ENCODE data around the gene MOB1A. TPM values are rescaled to one million over a fixed set of nuclear protein-coding genes. Genes with fewer than 3 reads are reported as not detected.
"Not testable (repeated sequence)": the region's sequence is repeated elsewhere in the genome, so short reads cannot be mapped to it uniquely, and the experiment has no call there.

MOB1A gene
- total and polyA plus RNA-seq, 3 experiments from 2014 or later: 161 to 185 (median 177) TPM

GRCh38 chr2:74130211-74130995 is 48.3 kb downstream of the MOB1A start:
- H3K27ac ChIP-seq (ENCODE audit: low read depth, low read length): no peak overlapping the region
- Mint-ChIP-seq H3K4me1 (no peaks in the 10 kb centered on the region), H3K27me3 (peaks cover 2 to 38% of the 10 kb centered on the region in 2 donors), H3K36me3 (peaks cover 6 to 20% (median 11%) of the 10 kb centered on the region in 3 donors), H3K9me3 (no peaks in the 10 kb centered on the region), H3K4me3 (no peak overlapping the region), H3K27ac (peak overlapping the region in 1 of 8 donors; percentile 91)
- POLR2A ChIA-PET: no interaction called here
- CTCF ChIA-PET: no interaction called here
- no peaks in the 10 kb centered on the region for H3K27me3 ChIP-seq (ENCODE audit: insufficient read depth, low read length, poor library complexity, severe bottlenecking)
- DNase-seq: no peak
- no peaks in the 10 kb centered on the region for H3K4me1 ChIP-seq (ENCODE audit: insufficient read depth, low read length)
- H3K4me3 ChIP-seq (ENCODE audit: low read length): no peak overlapping the region
- no peaks in the 10 kb centered on the region for H3K9me3 ChIP-seq (ENCODE audit: low read length)
- H3K36me3 ChIP-seq (ENCODE audit: insufficient read depth, low read length): no peaks in the 10 kb centered on the region

- no peaks in the 10 kb centered on the region for H3K27me3 ChIP-seq (ENCODE audit: insufficient read depth, low read length, poor library complexity, severe bottlenecking)
- no peak for DNase-seq
- no peaks in the 10 kb centered on the region for H3K36me3 ChIP-seq (ENCODE audit: insufficient read depth, low read length)
- no peak overlapping the region for H3K27ac ChIP-seq (ENCODE audit: low read depth, low read length)
- ChIA-PET POLR2A (no interaction called here), CTCF (no interaction called here)
- H3K4me3 Mint-ChIP-seq: no peak overlapping the region
- H3K4me1 ChIP-seq (ENCODE audit: insufficient read depth, low read length): no peaks in the 10 kb centered on the region
- H3K4me1 Mint-ChIP-seq: no peaks in the 10 kb centered on the region
- H3K36me3 Mint-ChIP-seq: peaks cover 0 to 5% (median 1%) of the 10 kb centered on the region in 3 donors
- peaks cover 3 to 38% of the 10 kb centered on the region in 2 donors for H3K27me3 Mint-ChIP-seq
- H3K27ac Mint-ChIP-seq: peak overlapping the region in 1 of 8 donors; percentile 47
- H3K4me3 ChIP-seq (ENCODE audit: low read length): no peak overlapping the region
- H3K9me3 ChIP-seq (ENCODE audit: low read length): no peaks in the 10 kb centered on the region
- H3K9me3 Mint-ChIP-seq: no peaks in the 10 kb centered on the region
Measured at GRCh38 chr2:74128206-74128605, 50.5 kb downstream of the MOB1A start.

- H3K27ac ChIP-seq (ENCODE audit: low read depth, low read length); H3K36me3 ChIP-seq (ENCODE audit: insufficient read depth, low read length); DNase-seq; CTCF ChIA-PET; H3K27ac Mint-ChIP-seq; H3K4me1 ChIP-seq (ENCODE audit: insufficient read depth, low read length); H3K4me3 ChIP-seq (ENCODE audit: low read length); POLR2A ChIA-PET; H3K27me3 ChIP-seq (ENCODE audit: insufficient read depth, low read length, poor library complexity, severe bottlenecking); H3K4me3 Mint-ChIP-seq: not testable (repeated sequence)
- Mint-ChIP-seq H3K36me3 (peaks cover 5 to 12% (median 6%) of the 10 kb centered on the region in 3 donors), H3K27me3 (peaks cover 1 to 13% of the 10 kb centered on the region in 2 donors), H3K4me1 (peaks cover 9 to 13% (median 12%) of the 10 kb centered on the region in 3 donors), H3K9me3 (peaks cover 6 to 19% (median 16%) of the 10 kb centered on the region in 5 donors)
- H3K9me3 ChIP-seq (ENCODE audit: low read length): peaks cover 11% of the 10 kb centered on the region
Measured at GRCh38 chr2:74123955-74124354, 54.7 kb downstream of the MOB1A start.

- H3K4me3 ChIP-seq (ENCODE audit: low read length); H3K36me3 ChIP-seq (ENCODE audit: insufficient read depth, low read length); H3K27me3 Mint-ChIP-seq; H3K27ac Mint-ChIP-seq; H3K27me3 ChIP-seq (ENCODE audit: insufficient read depth, low read length, poor library complexity, severe bottlenecking); H3K4me1 ChIP-seq (ENCODE audit: insufficient read depth, low read length); H3K27ac ChIP-seq (ENCODE audit: low read depth, low read length); DNase-seq: not testable (repeated sequence)
- Mint-ChIP-seq H3K4me3 (peak overlapping the region in 4 of 7 donors; percentile 3 to 37 (median 26)), H3K36me3 (peaks cover 5 to 12% (median 6%) of the 10 kb centered on the region in 3 donors), H3K4me1 (peaks cover 9 to 13% (median 12%) of the 10 kb centered on the region in 3 donors), H3K9me3 (peaks cover 6 to 19% (median 16%) of the 10 kb centered on the region in 5 donors)
- peaks cover 11% of the 10 kb centered on the region for H3K9me3 ChIP-seq (ENCODE audit: low read length)
- ChIA-PET POLR2A (interaction anchor here (2.3 kb wide), 1 partner anchor 57 kb away, joined by 22 read pairs; the partner anchor contains the start of gene MOB1A), CTCF (interaction anchor here (1.1 to 2.0 kb wide), 3 partner anchors 26 to 77 kb away, joined by 3 to 6 read pairs (median 5); partner anchors contain the start of genes BOLA3 and MTHFD2)
Measured at GRCh38 chr2:74121846-74122245, 56.8 kb downstream of the MOB1A start.

GRCh38 chr2:74119912-74120825 is 58.5 kb downstream of the MOB1A start:
- H3K4me1 Mint-ChIP-seq: peaks cover 9 to 13% (median 12%) of the 10 kb centered on the region in 3 donors
- Histone ChIP-seq H3K4me1 (ENCODE audit: insufficient read depth, low read length) (peaks cover 7% of the 10 kb centered on the region), H3K27ac (ENCODE audit: low read depth, low read length) (peak overlapping the region; percentile 76), H3K27me3 (ENCODE audit: insufficient read depth, low read length, poor library complexity, severe bottlenecking) (no peaks in the 10 kb centered on the region), H3K36me3 (ENCODE audit: insufficient read depth, low read length) (no peaks in the 10 kb centered on the region), H3K4me3 (ENCODE audit: low read length) (peak overlapping the region; percentile 75), H3K9me3 (ENCODE audit: low read length) (peaks cover 11% of the 10 kb centered on the region)
- peak overlapping the region; percentile 84 to 95 (median 89) for H3K4me3 Mint-ChIP-seq
- peaks cover 5 to 12% (median 6%) of the 10 kb centered on the region in 3 donors for H3K36me3 Mint-ChIP-seq
- H3K9me3 Mint-ChIP-seq: peaks cover 6 to 19% (median 16%) of the 10 kb centered on the region in 5 donors
- DNase-seq: peak; percentile 69 to 87 (median 78)
- H3K27me3 Mint-ChIP-seq: peaks cover 2 to 5% of the 10 kb centered on the region in 2 donors
- ChIA-PET POLR2A (interaction anchor here (0.6 to 2.3 kb wide), 9 partner anchors 10 to 292 kb away, joined by 3 to 22 read pairs (median 4); partner anchors contain the start of genes BOLA3, DGUOK, MOB1A and MTHFD2), CTCF (interaction anchor here (0.6 to 2.0 kb wide), 13 partner anchors 10 to 383 kb away, joined by 3 to 16 read pairs (median 4); partner anchors contain the start of genes BOLA3, DGUOK, MTHFD2 and STAMBP)
- H3K27ac Mint-ChIP-seq: peak overlapping the region; percentile 66 to 97 (median 92)

- H3K36me3 ChIP-seq (ENCODE audit: insufficient read depth, low read length): no peaks in the 10 kb centered on the region
- DNase-seq: no peak
- peaks cover 6 to 19% (median 16%) of the 10 kb centered on the region in 5 donors for H3K9me3 Mint-ChIP-seq
- H3K36me3 Mint-ChIP-seq: peaks cover 5 to 16% (median 6%) of the 10 kb centered on the region in 3 donors
- ChIA-PET POLR2A (interaction anchor here (1.5 kb wide), 1 partner anchor 291 kb away, joined by 9 read pairs; the partner anchor contains the start of gene STAMBP), CTCF (interaction anchor here (1.6 kb wide), 1 partner anchor 31 kb away, joined by 3 read pairs; no protein-coding TSS in a partner anchor)
- H3K4me3 Mint-ChIP-seq: peak overlapping the region in 1 of 7 donors; percentile 89
- H3K4me1 Mint-ChIP-seq: peaks cover 9 to 13% (median 12%) of the 10 kb centered on the region in 3 donors
- no peaks in the 10 kb centered on the region for H3K27me3 ChIP-seq (ENCODE audit: insufficient read depth, low read length, poor library complexity, severe bottlenecking)
- peaks cover 7% of the 10 kb centered on the region for H3K4me1 ChIP-seq (ENCODE audit: insufficient read depth, low read length)
- H3K27me3 Mint-ChIP-seq: peaks cover 5 to 8% of the 10 kb centered on the region in 2 donors
- H3K4me3 ChIP-seq (ENCODE audit: low read length): peak overlapping the region; percentile 15
- peaks cover 11% of the 10 kb centered on the region for H3K9me3 ChIP-seq (ENCODE audit: low read length)
- peak overlapping the region; percentile 3 for H3K27ac ChIP-seq (ENCODE audit: low read depth, low read length)
- H3K27ac Mint-ChIP-seq: no peak overlapping the region
Measured at GRCh38 chr2:74119339-74119738, 59.3 kb downstream of the MOB1A start.

GRCh38 chr2:74111380-74111779 is 67.3 kb downstream of the MOB1A start:
- no peaks in the 10 kb centered on the region for H3K4me1 Mint-ChIP-seq
- Histone ChIP-seq H3K9me3 (ENCODE audit: low read length) (no peaks in the 10 kb centered on the region), H3K36me3 (ENCODE audit: insufficient read depth, low read length) (no peaks in the 10 kb centered on the region), H3K27ac (ENCODE audit: low read depth, low read length) (no peak overlapping the region), H3K4me3 (ENCODE audit: low read length) (no peak overlapping the region), H3K27me3 (ENCODE audit: insufficient read depth, low read length, poor library complexity, severe bottlenecking) (no peaks in the 10 kb centered on the region), H3K4me1 (ENCODE audit: insufficient read depth, low read length) (no peaks in the 10 kb centered on the region)
- DNase-seq: no peak
- peaks cover 5 to 17% of the 10 kb centered on the region in 2 donors for H3K27me3 Mint-ChIP-seq
- ChIA-PET POLR2A (interaction anchor here (0.6 kb wide), 1 partner anchor 80 kb away, joined by 3 read pairs; no protein-coding TSS in a partner anchor), CTCF (interaction anchor here (2.1 kb wide), 1 partner anchor 9 kb away, joined by 6 read pairs; no protein-coding TSS in a partner anchor)
- H3K9me3 Mint-ChIP-seq: no peaks in the 10 kb centered on the region
- no peak overlapping the region for H3K4me3 Mint-ChIP-seq
- H3K27ac Mint-ChIP-seq: no peak overlapping the region
- H3K36me3 Mint-ChIP-seq: peaks cover 0 to 8% (median 0%) of the 10 kb centered on the region in 3 donors

Measured in CD8-positive, alpha-beta memory T cell (primary cell).